Loucy (cell line): ENCODE results near the gene TIMM22.

Experiments used
- H2AFZ ChIP-seq: fragments of 200-600 bp; sonication (generic); 2 replicates; pipeline ENCODE4 v1.6.0; 2016; ENCODE audit warnings: antibody characterized with exemption, mild to moderate bottlenecking, low read length, moderate library complexity
- H3F3A ChIP-seq: fragments of 200-600 bp; 2 replicates; pipeline ENCODE4 v1.6.0; 2016; ENCODE audit warnings: antibody characterized with exemption, low read depth, mild to moderate bottlenecking
- H3K27me3 ChIP-seq: fragments of 200-600 bp; sonication (generic); 2 replicates; pipeline ENCODE4 v1.6.1; 2014; ENCODE audit warnings: low read length, mild to moderate bottlenecking; ENCODE audit not compliant: insufficient read depth, poor library complexity, severe bottlenecking
- H3K36me3 ChIP-seq: fragments of 200-600 bp; sonication (generic); 2 replicates; pipeline ENCODE4 v1.6.1; 2016; ENCODE audit warnings: low read length; ENCODE audit not compliant: insufficient read depth
- H3K4me1 ChIP-seq: fragments of 200-600 bp; sonication (generic); 2 replicates; pipeline ENCODE4 v1.5.1; 2014; ENCODE audit warnings: low read length, mild to moderate bottlenecking; ENCODE audit not compliant: insufficient read depth, poor library complexity, severe bottlenecking
- H3K4me2 ChIP-seq: fragments of 200-600 bp; sonication (generic); 2 replicates; pipeline ENCODE4 v1.6.0; 2014; ENCODE audit warnings: antibody characterized with exemption, low read length, low read depth, mild to moderate bottlenecking; ENCODE audit not compliant: poor library complexity, severe bottlenecking
- H3K4me3 ChIP-seq: fragments of 200-600 bp; sonication (generic); 2 replicates; pipeline ENCODE4 v1.5.1; 2014; ENCODE audit warnings: low read length, mild to moderate bottlenecking, mixed read lengths; ENCODE audit not compliant: poor library complexity, severe bottlenecking
- H3K79me2 ChIP-seq: fragments of 200-600 bp; sonication (generic); 2 replicates; pipeline ENCODE4 v1.6.1; 2014; ENCODE audit warnings: low read length; ENCODE audit not compliant: insufficient read depth
- H3K9ac ChIP-seq: fragments of 200-600 bp; sonication (generic); 2 replicates; pipeline ENCODE4 v1.6.0; 2014; ENCODE audit warnings: mild to moderate bottlenecking, low read depth, low read length, moderate library complexity; ENCODE audit not compliant: poor library complexity, severe bottlenecking
- H3K9me2 ChIP-seq: fragments of 200-600 bp; sonication (generic); replicated peaks from 2 replicates; pipeline ENCODE4 v1.6.1; 2016; ENCODE audit warnings: low read depth, low read length, mixed read lengths
- H3K9me3 ChIP-seq: fragments of 200-600 bp; sonication (generic); 2 replicates; pipeline ENCODE4 v1.6.1; 2014; ENCODE audit warnings: mild to moderate bottlenecking, antibody characterized with exemption, low read length, low read depth; ENCODE audit not compliant: insufficient read depth
- H4K20me1 ChIP-seq: fragments of 200-600 bp; sonication (generic); 2 replicates; pipeline ENCODE4 v1.6.0; 2014; ENCODE audit warnings: antibody characterized with exemption, low read length, mild to moderate bottlenecking; ENCODE audit not compliant: insufficient read depth, poor library complexity, severe bottlenecking
- CTCF ChIP-seq: fragments of 200-600 bp; sonication (generic); conservative IDR thresholded peaks from 2 replicates; pipeline ENCODE4 v1.5.1; 2014; ENCODE audit warnings: mild to moderate bottlenecking, antibody characterized with exemption, low read length
- EZH2phosphoT487 ChIP-seq: fragments of 200-600 bp; IDR thresholded peaks from 2 replicates; pipeline ENCODE4 v1.6.1; 2018; ENCODE audit warnings: antibody characterized with exemption, mild to moderate bottlenecking, moderate library complexity, borderline replicate concordance

The TIMM22 gene

GRCh38 chr17:1011760-1012735 lies 15.1 kb downstream of the TIMM22 start:
- H3K36me3 ChIP-seq: peaks cover 12% of the 10 kb centered on the region; the same call in 1 of the 2 replicates
- no peaks in the 10 kb centered on the region for H3K9me3 ChIP-seq
- H3K27me3 ChIP-seq: no peaks in the 10 kb centered on the region
- no peaks in the 10 kb centered on the region for H3F3A ChIP-seq
- no peak for TF ChIP-seq EZH2phosphoT487
- no peak for TF ChIP-seq CTCF
- H3K4me2 ChIP-seq: no peak overlapping the region
- H2AFZ ChIP-seq: no peak overlapping the region
- H3K9me2 ChIP-seq: no peaks in the 10 kb centered on the region
- H4K20me1 ChIP-seq: no peaks in the 10 kb centered on the region
- H3K4me1 ChIP-seq: no peaks in the 10 kb centered on the region
- H3K79me2 ChIP-seq: no peaks in the 10 kb centered on the region
- H3K9ac ChIP-seq: no peak overlapping the region
- H3K4me3 ChIP-seq: no peak overlapping the region

- no peak for TF ChIP-seq EZH2phosphoT487
- TF ChIP-seq CTCF: no peak
- H3K4me2 ChIP-seq: no peak overlapping the region
Observed at GRCh38 chr17:1012823-1013728, 16.1 kb downstream of the TIMM22 start.

GRCh38 chr17:1013729-1014090 lies 16.8 kb downstream of the TIMM22 start:
- no peaks in the 10 kb centered on the region for H3K9me3 ChIP-seq
- no peaks in the 10 kb centered on the region for H3K27me3 ChIP-seq
- H3F3A ChIP-seq: no peaks in the 10 kb centered on the region
- TF ChIP-seq EZH2phosphoT487 (no peak), CTCF (no peak)
- no peak overlapping the region for H2AFZ ChIP-seq
- H3K9me2 ChIP-seq: no peaks in the 10 kb centered on the region
- no peak overlapping the region for H3K4me3 ChIP-seq
- no peak overlapping the region for H3K4me2 ChIP-seq
- no peaks in the 10 kb centered on the region for H3K4me1 ChIP-seq
- H3K36me3 ChIP-seq: peaks cover 9% of the 10 kb centered on the region; the same call in 1 of the 2 replicates
- no peaks in the 10 kb centered on the region for H4K20me1 ChIP-seq
- no peaks in the 10 kb centered on the region for H3K79me2 ChIP-seq
- H3K9ac ChIP-seq: no peak overlapping the region

More at GRCh38 chr17:1012823-1013728, 16.1 kb downstream of the TIMM22 start:
- no peak overlapping the region for H3K4me3 ChIP-seq
- peaks cover 9% of the 10 kb centered on the region; the same call in 1 of the 2 replicates for H3K36me3 ChIP-seq
- no peaks in the 10 kb centered on the region for H3K4me1 ChIP-seq
- H3K27me3 ChIP-seq: no peaks in the 10 kb centered on the region
- H3K79me2 ChIP-seq: no peaks in the 10 kb centered on the region
- H3K9me3 ChIP-seq: no peaks in the 10 kb centered on the region
- no peak overlapping the region for H3K9ac ChIP-seq
- H2AFZ ChIP-seq: no peak overlapping the region
- H4K20me1 ChIP-seq: no peaks in the 10 kb centered on the region
- H3F3A ChIP-seq: no peaks in the 10 kb centered on the region
- H3K9me2 ChIP-seq: no peaks in the 10 kb centered on the region
